GM12872 (cell line): Measurements from ENCODE around the gene AK4.

Experiments used
- CTCF ChIP-seq: IDR thresholded peaks from 3 replicates; pipeline ENCODE4 v1.5.1; 2011; ENCODE audit warnings: low read depth, mild to moderate bottlenecking, low read length, moderate library complexity; ENCODE audit not compliant: insufficient read depth

The AK4 gene

GRCh38 chr1:65269612-65270011 is 121.6 kb downstream of the AK4 start:
- no peak for TF ChIP-seq CTCF

- no peak for TF ChIP-seq CTCF
Measured at GRCh38 chr1:65276197-65276939, 128.4 kb downstream of the AK4 start.

GRCh38 chr1:65277605-65278347 is 129.8 kb downstream of the AK4 start:
- no peak for TF ChIP-seq CTCF

GRCh38 chr1:65278376-65279069 is 130.5 kb downstream of the AK4 start:
- no peak for TF ChIP-seq CTCF

GRCh38 chr1:65279070-65279779 is 131.2 kb downstream of the AK4 start:
- no peak for TF ChIP-seq CTCF
